Measurements from ENCODE around the gene IGSF5. TPM values are rescaled to one million over a fixed set of nuclear protein-coding genes. Genes with fewer than 3 reads are reported as not detected.

IGSF5 gene
- total and polyA plus RNA-seq, 2 of the 4 experiments (the other 2 are of a cell fraction): not detected

- in situ Hi-C loops (cut with MboI; ENCODE audit: low sequenced_read_pairs): no loop called here
- H3K23ac ChIP-seq (ENCODE audit: low read depth, low read length): no peak overlapping the region
- H3K4me2 ChIP-seq (ENCODE audit: low read depth, low read length): no peak overlapping the region
- H3K36me3 ChIP-seq (ENCODE audit: control insufficient read depth, insufficient read depth, low read length): no peaks in the 10 kb centered on the region
- no peaks in the 10 kb centered on the region for H3K79me1 ChIP-seq (ENCODE audit: low read depth in 1 of 2, low read length in 2 of 2)
- intact Hi-C loops (cut with micrococcal nuclease): no loop called here
- H3K14ac ChIP-seq (replicated peaks; ENCODE audit: low read depth, low read length): no peak overlapping the region
- no peak overlapping the region for H3K27ac ChIP-seq (ENCODE audit: insufficient read depth, low read length)
- H3K56ac ChIP-seq (ENCODE audit: extremely low read depth, insufficient read depth, low read length): no peak overlapping the region
- H3K9me3 ChIP-seq (ENCODE audit: control insufficient read depth, insufficient read depth, low read length): peaks cover 4% of the 10 kb centered on the region; the same call in 1 of the 2 replicates
- POLR2A ChIA-PET (ENCODE audit: unreplicated experiment): no interaction called here
- H3K4me1 ChIP-seq (ENCODE audit: control insufficient read depth, insufficient read depth, low read length): no peaks in the 10 kb centered on the region
- no peak overlapping the region for H3K9ac ChIP-seq (ENCODE audit: low read depth, low read length)
- no peaks in the 10 kb centered on the region for H3K27me3 ChIP-seq (ENCODE audit: control insufficient read depth, insufficient read depth, low read length)
- no peak overlapping the region for H2AFZ ChIP-seq (replicated peaks; ENCODE audit: low read length, poor library complexity)
- H2BK120ac ChIP-seq (ENCODE audit: low read depth, low read length): no peak overlapping the region
- WGBS, 2 experiments (ENCODE audit: extremely low coverage in 2 of 2, insufficient read length in 1 of 2): 46% methylated on average over 2 of the region's 6 CpGs; no CpG with 5 or more reads in 1 of the 2 experiments
- no peak overlapping the region for H4K5ac ChIP-seq (ENCODE audit: low read depth, low read length)
- no peaks in the 10 kb centered on the region for H4K20me1 ChIP-seq (ENCODE audit: insufficient read depth, low read length)
- dilution Hi-C loops (cut with HindIII; ENCODE audit: low sequenced_read_pairs, unreplicated experiment): no loop called here
- no peak overlapping the region for H2BK5ac ChIP-seq (ENCODE audit: low read depth, low read length, poor library complexity, severe bottlenecking)
- H2BK20ac ChIP-seq (ENCODE audit: low read depth, low read length): no peak overlapping the region
- H2AK5ac ChIP-seq (ENCODE audit: low read depth, low read length): no peak overlapping the region
- ATAC-seq (ENCODE audit: low read depth): no peak
- H3K18ac ChIP-seq (ENCODE audit: low read depth, low read length): no peak overlapping the region
- H3K4me3 ChIP-seq (ENCODE audit: insufficient read depth, low read depth, low read length): no peak overlapping the region
- DNase-seq: no peak
- no peak overlapping the region for H4K8ac ChIP-seq (ENCODE audit: low read depth in 2 of 2, low read length in 2 of 2)
- CTCF ChIA-PET: no interaction called here
- TF ChIP-seq MAFK (IDR thresholded peaks at IDR 0.05; ENCODE audit: low read depth, low read length): no peak
- no peak for TF ChIP-seq MXI1 (IDR thresholded peaks at IDR 0.05; ENCODE audit: borderline replicate concordance, low read depth, low read length)
- no peaks in the 10 kb centered on the region for H3K9me1 ChIP-seq (ENCODE audit: insufficient read depth, low read length)
- H2BK15ac ChIP-seq (ENCODE audit: low read depth, low read length): no peak overlapping the region
- H3K4ac ChIP-seq (ENCODE audit: low read depth, low read length): no peak overlapping the region
- H2AK9ac ChIP-seq (replicated peaks; ENCODE audit: low read depth, low read length, poor library complexity): no peak overlapping the region
- H4K91ac ChIP-seq (ENCODE audit: insufficient read depth, low read depth, low read length): no peak overlapping the region
- no TSS peak for BruUV-seq (replicated peaks)
These were observed 16.6 kb upstream of the IGSF5 start for GRCh38 chr21:39728341-39728740.

Data from IMR-90 (cell line).